K562 (cell line): ENCODE measurements around the gene FBXO22. TPM values are rescaled to one million over a fixed set of nuclear protein-coding genes. Genes with fewer than 3 reads are reported as not detected.

ENCODE experiments used
- ARHGAP35 ChIP-seq: fragments of 450-650 bp; IDR thresholded peaks from 2 replicates; pipeline ENCODE4 v1.6.1; 2018; ENCODE audit not compliant: partially characterized antibody
- BMI1 ChIP-seq: fragments of 150-350 bp; IDR thresholded peaks from 2 replicates; pipeline ENCODE4 v1.6.1; 2014; ENCODE audit warnings: low read length
- FOXJ2 ChIP-seq: fragments of 200-800 bp; sonication (Bioruptor generic); IDR thresholded peaks from 2 replicates; pipeline ENCODE4 v1.6.1; 2016; ENCODE audit warnings: missing genetic modification characterization, missing compliant biosample characterization
- FOXM1 ChIP-seq, 2 experiments: fragments of 450-650 bp in 1 of 2; sonication (generic) in 1 of 2; formaldehyde crosslinking in 1 of 2; IDR thresholded peaks; 2 replicates each; pipeline versions ENCODE4 v1.6.1 to v1.9.0; 2017 to 2022; ENCODE audit warnings: low read depth in 2 of 2, mild to moderate bottlenecking in 2 of 2, missing genetic modification reagents in 1 of 2, moderate library complexity in 1 of 2
- KDM4B ChIP-seq, 2 experiments: fragments of 450-650 bp in 1 of 2; sonication (generic) in 1 of 2; IDR thresholded peaks; 2 replicates each; pipeline ENCODE4 v1.6.1; 2016 to 2017; ENCODE audit warnings: borderline replicate concordance in 2 of 2, antibody characterized with exemption in 1 of 2, low read depth in 1 of 2, mild to moderate bottlenecking in 1 of 2
- PHF20 ChIP-seq: fragments of 450-650 bp; IDR thresholded peaks from 2 replicates; pipeline ENCODE4 v1.6.1; 2018; ENCODE audit not compliant: partially characterized antibody
- POLR2AphosphoS5 ChIP-seq: IDR thresholded peaks from 2 replicates; pipeline ENCODE4 v1.6.1; 2011; ENCODE audit warnings: mild to moderate bottlenecking, low read depth, low read length, moderate library complexity; ENCODE audit not compliant: control insufficient read depth, insufficient read depth
- SAFB ChIP-seq: fragments of 200-400 bp; formaldehyde crosslinking; IDR thresholded peaks from 2 replicates; pipeline ENCODE4 v1.6.1; 2017; ENCODE audit warnings: low read depth, low read length, borderline replicate concordance
- SNRNP70 ChIP-seq: fragments of 200-400 bp; formaldehyde crosslinking; optimal IDR thresholded peaks from 2 replicates; pipeline ENCODE3; 2017; ENCODE audit warnings: low read depth, low read length
- U2AF1 ChIP-seq: fragments of 200-400 bp; formaldehyde crosslinking; optimal IDR thresholded peaks from 2 replicates; pipeline ENCODE3; 2017; ENCODE audit warnings: mild to moderate bottlenecking, low read depth, low read length, moderate library complexity
- YY1 ChIP-seq, 3 experiments: IDR thresholded peaks; 2 replicates each; pipeline ENCODE4 v1.6.1; 2011; ENCODE audit warnings: low read length in 2 of 3, mild to moderate bottlenecking in 2 of 3, moderate library complexity in 2 of 3, borderline replicate concordance in 1 of 3, control low read depth in 1 of 3, low read depth in 1 of 3; ENCODE audit not compliant: insufficient read depth in 3 of 3, insufficient replicate concordance in 2 of 3, control insufficient read depth in 1 of 3, insufficient read length in 1 of 3; ENCODE audit errors: extremely low read depth in 1 of 3
- ZNF384 ChIP-seq: IDR thresholded peaks from 2 replicates; pipeline ENCODE4 v1.6.1; 2012; ENCODE audit warnings: low read depth, low read length, improper control_type of control experiment
- ZNF431 ChIP-seq: sonication (generic); formaldehyde crosslinking; IDR thresholded peaks from 2 replicates; pipeline ENCODE4 v1.8.0; 2022; ENCODE audit warnings: mild to moderate bottlenecking, missing genetic modification reagents
- ZNF583 ChIP-seq: fragments of 250-450 bp; sonication (Bioruptor Pico); IDR thresholded peaks from 2 replicates; pipeline ENCODE4 v1.4.0; 2020
- ZNF778 ChIP-seq: fragments of 450-650 bp; formaldehyde crosslinking; IDR thresholded peaks from 2 replicates; pipeline ENCODE4 v1.4.0; 2020; ENCODE audit warnings: mild to moderate bottlenecking, moderate library complexity
- ZNF785 ChIP-seq: fragments of 250-450 bp; sonication (Bioruptor Pico); IDR thresholded peaks from 2 replicates; pipeline ENCODE4 v1.4.0; 2020; ENCODE audit warnings: mild to moderate bottlenecking
- ZNF79 ChIP-seq: fragments of 250-450 bp; sonication (Bioruptor Pico); IDR thresholded peaks from 2 replicates; pipeline ENCODE4 v1.4.0; 2020; ENCODE audit warnings: low read depth, mild to moderate bottlenecking, moderate library complexity
- ZSCAN32 ChIP-seq: fragments of 450-650 bp; formaldehyde crosslinking; IDR thresholded peaks from 2 replicates; pipeline ENCODE4 v1.4.0; 2020; ENCODE audit warnings: mild to moderate bottlenecking, moderate library complexity
- polyA plus RNA-seq, 8 experiments: library from polyadenylated mRNA; depleted of rRNA in 4 of 8; stranded (reverse) in 5 of 8; unstranded in 3 of 8; fragments of >200 nt; fragmentation: Nextera tagmentation in 2 of 8; fragmentation: Illumina TruSeq in 1 of 8; extraction: Ambion mirVana in 2 of 8; extraction: Trizol in 1 of 8; gene quantifications; 2 replicates each; pipeline versions ENCODE4 v1.2.1 to v1.2.3, GENCODE V29; 2011 to 2014; ENCODE audit warnings: inconsistent platforms in 1 of 8, missing spikeins in 1 of 8
- total RNA-seq, 7 experiments: library from RNA; depleted of rRNA in 6 of 7; stranded (reverse); fragments of >200 nt in 6 of 7; fragmentation: Illumina TruSeq in 2 of 7; extraction: Trizol in 2 of 7; gene quantifications; 2 replicates each; pipeline versions ENCODE4 v1.2.1 to v1.2.3, GENCODE V29; 2011 to 2021; ENCODE audit warnings: low replicate concordance in 1 of 7
- TF ChIP-seq, protein P1 (sequence below): fragments of 450-650 bp; IDR thresholded peaks from 2 replicates; pipeline ENCODE4 v1.6.1; 2016; ENCODE audit warnings: mild to moderate bottlenecking
- TF ChIP-seq, protein P2 (sequence below): IDR thresholded peaks from 3 replicates; pipeline ENCODE4 v1.6.1; 2011; ENCODE audit warnings: borderline replicate concordance, mild to moderate bottlenecking, moderate library complexity; ENCODE audit not compliant: insufficient read length; ENCODE audit errors: extremely low read depth
- TF ChIP-seq, protein P3 (sequence below): sonication (generic); formaldehyde crosslinking; IDR thresholded peaks from 2 replicates; pipeline ENCODE4 v1.8.0; 2022; ENCODE audit warnings: missing genetic modification reagents, mild to moderate bottlenecking, moderate library complexity, borderline replicate concordance

The FBXO22 gene
- total and polyA plus RNA-seq, 9 of the 15 experiments (the other 6 are each of a cell fraction or from before 2014, with no cell fraction given): 24.4 to 99.4 (median 66.5) TPM

DNA sequence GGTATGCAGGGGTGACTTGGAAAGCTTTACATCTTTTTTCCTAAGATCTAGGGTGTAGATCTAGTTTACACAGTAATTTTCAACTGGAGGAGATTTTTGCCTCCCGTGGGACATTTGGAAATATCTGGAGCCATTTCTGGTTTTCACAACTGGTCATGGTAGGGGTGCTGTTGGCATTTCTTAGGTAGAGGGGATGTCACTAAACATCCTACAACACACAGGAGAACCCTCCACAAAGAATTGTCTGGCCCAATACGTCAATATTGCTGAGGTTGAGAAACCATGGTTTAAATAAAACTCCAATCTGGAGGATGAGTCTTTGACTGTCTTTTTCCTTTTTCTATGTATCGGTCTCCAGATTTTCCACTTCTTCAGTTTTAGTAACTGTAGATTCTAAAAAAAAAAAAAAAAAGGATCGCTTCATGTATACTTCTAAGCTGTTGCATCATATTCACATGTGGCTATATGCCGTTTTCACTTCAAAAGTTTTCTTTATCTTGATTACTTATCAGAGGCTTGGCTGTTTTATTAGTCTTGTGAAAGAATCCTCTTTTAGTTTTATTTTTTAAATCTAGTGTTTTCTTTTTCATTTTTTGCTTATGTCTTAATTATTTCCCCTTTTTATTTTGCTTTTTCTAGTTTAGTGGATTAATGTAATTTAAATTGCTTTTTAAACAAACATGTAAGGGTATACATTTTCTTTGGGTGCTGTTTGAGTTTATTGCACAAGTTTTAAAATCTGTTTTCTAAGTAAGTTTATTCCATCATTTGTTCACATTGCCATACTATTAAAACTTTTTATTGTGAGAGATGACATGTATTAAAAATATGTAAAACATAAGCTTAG lies 39.2 kb upstream of the FBXO22 start (continued):
- TF ChIP-seq ZNF431 (CRISPR knock-in tag) (no peak), SAFB (no peak), ZNF778 (CRISPR knock-in tag) (no peak), YY1 (IDR thresholded peaks at IDR 0.05; ENCODE audit: borderline replicate concordance in 1 of 3, control insufficient read depth in 1 of 3, extremely low read depth in 1 of 3, insufficient read depth in 3 of 3, insufficient read length in 1 of 3, insufficient replicate concordance in 2 of 3, low read depth in 1 of 3, low read length in 2 of 3) (no peak), FOXM1 (IDR thresholded peaks at IDR 0.05; ENCODE audit: low read depth) (no peak), FOXM1 (CRISPR knock-in tag; IDR thresholded peaks at IDR 0.05; ENCODE audit: low read depth) (no peak), ZNF785 (CRISPR knock-in tag) (no peak), U2AF1 (no peak), ZNF79 (no peak), ZNF384 (peak; percentile 80; the same call in 1 of the 2 replicates), ZSCAN32 (peak; percentile 75), POLR2AphosphoS5 (no peak), FOXJ2 (tag) (no peak), ARHGAP35 (no peak), ZNF583 (no peak), BMI1 (no peak), PHF20 (no peak), KDM4B (IDR thresholded peaks at IDR 0.05; ENCODE audit: borderline replicate concordance in 2 of 2, low read depth in 1 of 2) (peak in 1 of 2 experiments; percentile 26; a peak in 1 of 4 replicates), SNRNP70 (no peak)
- TF ChIP-seq, protein P1, sequence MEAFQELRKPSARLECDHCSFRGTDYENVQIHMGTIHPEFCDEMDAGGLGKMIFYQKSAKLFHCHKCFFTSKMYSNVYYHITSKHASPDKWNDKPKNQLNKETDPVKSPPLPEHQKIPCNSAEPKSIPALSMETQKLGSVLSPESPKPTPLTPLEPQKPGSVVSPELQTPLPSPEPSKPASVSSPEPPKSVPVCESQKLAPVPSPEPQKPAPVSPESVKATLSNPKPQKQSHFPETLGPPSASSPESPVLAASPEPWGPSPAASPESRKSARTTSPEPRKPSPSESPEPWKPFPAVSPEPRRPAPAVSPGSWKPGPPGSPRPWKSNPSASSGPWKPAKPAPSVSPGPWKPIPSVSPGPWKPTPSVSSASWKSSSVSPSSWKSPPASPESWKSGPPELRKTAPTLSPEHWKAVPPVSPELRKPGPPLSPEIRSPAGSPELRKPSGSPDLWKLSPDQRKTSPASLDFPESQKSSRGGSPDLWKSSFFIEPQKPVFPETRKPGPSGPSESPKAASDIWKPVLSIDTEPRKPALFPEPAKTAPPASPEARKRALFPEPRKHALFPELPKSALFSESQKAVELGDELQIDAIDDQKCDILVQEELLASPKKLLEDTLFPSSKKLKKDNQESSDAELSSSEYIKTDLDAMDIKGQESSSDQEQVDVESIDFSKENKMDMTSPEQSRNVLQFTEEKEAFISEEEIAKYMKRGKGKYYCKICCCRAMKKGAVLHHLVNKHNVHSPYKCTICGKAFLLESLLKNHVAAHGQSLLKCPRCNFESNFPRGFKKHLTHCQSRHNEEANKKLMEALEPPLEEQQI: no peak
- TF ChIP-seq, protein P2, sequence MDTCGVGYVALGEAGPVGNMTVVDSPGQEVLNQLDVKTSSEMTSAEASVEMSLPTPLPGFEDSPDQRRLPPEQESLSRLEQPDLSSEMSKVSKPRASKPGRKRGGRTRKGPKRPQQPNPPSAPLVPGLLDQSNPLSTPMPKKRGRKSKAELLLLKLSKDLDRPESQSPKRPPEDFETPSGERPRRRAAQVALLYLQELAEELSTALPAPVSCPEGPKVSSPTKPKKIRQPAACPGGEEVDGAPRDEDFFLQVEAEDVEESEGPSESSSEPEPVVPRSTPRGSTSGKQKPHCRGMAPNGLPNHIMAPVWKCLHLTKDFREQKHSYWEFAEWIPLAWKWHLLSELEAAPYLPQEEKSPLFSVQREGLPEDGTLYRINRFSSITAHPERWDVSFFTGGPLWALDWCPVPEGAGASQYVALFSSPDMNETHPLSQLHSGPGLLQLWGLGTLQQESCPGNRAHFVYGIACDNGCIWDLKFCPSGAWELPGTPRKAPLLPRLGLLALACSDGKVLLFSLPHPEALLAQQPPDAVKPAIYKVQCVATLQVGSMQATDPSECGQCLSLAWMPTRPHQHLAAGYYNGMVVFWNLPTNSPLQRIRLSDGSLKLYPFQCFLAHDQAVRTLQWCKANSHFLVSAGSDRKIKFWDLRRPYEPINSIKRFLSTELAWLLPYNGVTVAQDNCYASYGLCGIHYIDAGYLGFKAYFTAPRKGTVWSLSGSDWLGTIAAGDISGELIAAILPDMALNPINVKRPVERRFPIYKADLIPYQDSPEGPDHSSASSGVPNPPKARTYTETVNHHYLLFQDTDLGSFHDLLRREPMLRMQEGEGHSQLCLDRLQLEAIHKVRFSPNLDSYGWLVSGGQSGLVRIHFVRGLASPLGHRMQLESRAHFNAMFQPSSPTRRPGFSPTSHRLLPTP: no peak
- TF ChIP-seq, protein P3, sequence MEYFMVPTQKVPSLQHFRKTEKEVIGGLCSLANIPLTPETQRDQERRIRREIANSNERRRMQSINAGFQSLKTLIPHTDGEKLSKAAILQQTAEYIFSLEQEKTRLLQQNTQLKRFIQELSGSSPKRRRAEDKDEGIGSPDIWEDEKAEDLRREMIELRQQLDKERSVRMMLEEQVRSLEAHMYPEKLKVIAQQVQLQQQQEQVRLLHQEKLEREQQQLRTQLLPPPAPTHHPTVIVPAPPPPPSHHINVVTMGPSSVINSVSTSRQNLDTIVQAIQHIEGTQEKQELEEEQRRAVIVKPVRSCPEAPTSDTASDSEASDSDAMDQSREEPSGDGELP: no peak
